Esophagus muscularis mucosa (tissue), 4 donors: ENCODE measurements around the gene PDXP. TPM values are rescaled to one million over a fixed set of nuclear protein-coding genes. Genes with fewer than 3 reads are reported as not detected.

Source experiments
- DNase-seq: peaks from one replicate; pipeline ENCODE4 v3.0.0-alpha.2; 2017; ENCODE audit errors: extremely low spot score
- H3K27ac ChIP-seq, 4 donors: fragments of 200-600 bp; sonication (generic); replicated peaks in 1 of 4; 1 replicate in 3 of 4; 2 replicates in 1 of 4; pipeline ENCODE4 v1.5.1; 2016 to 2019; ENCODE audit warnings: mild to moderate bottlenecking in 1 of 4
- H3K27me3 ChIP-seq, 4 donors: fragments of 200-600 bp; sonication (generic); one replicate each; pipeline versions ENCODE4 v1.5.1 to v1.6.0; 2016 to 2019
- H3K36me3 ChIP-seq, 4 donors: fragments of 200-600 bp; sonication (generic); one replicate each; pipeline ENCODE4 v1.5.1; 2016 to 2019
- H3K4me1 ChIP-seq, 4 donors: fragments of 200-600 bp; sonication (generic); one replicate each; pipeline ENCODE4 v1.5.1; 2016 to 2019
- H3K4me3 ChIP-seq, 4 donors: fragments of 200-600 bp; sonication (generic); 1 replicate in 2 of 4; 2 replicates in 2 of 4; pipeline ENCODE4 v1.5.1; 2016 to 2019; ENCODE audit warnings: mild to moderate bottlenecking in 4 of 4, moderate library complexity in 1 of 4
- H3K9me3 ChIP-seq, 4 donors: fragments of 200-600 bp; sonication (generic); 1 replicate in 3 of 4; 2 replicates in 1 of 4; pipeline ENCODE4 v1.5.1; 2016 to 2019
- CTCF ChIP-seq, 3 experiments: fragments of 200-600 bp in 2 of 3; fragments of 450-650 bp in 1 of 3; sonication (generic) in 2 of 3; IDR thresholded peaks; one replicate each; pipeline ENCODE4 v1.5.1; 2017 to 2019; ENCODE audit warnings: antibody characterized with exemption in 3 of 3, mild to moderate bottlenecking in 2 of 3, moderate library complexity in 1 of 3
- EP300 ChIP-seq: sonication (generic); formaldehyde crosslinking; IDR thresholded peaks from one replicate; pipeline ENCODE4 v1.6.1; 2017; ENCODE audit warnings: antibody characterized with exemption
- POLR2A ChIP-seq: fragments of 450-650 bp; IDR thresholded peaks from one replicate; pipeline ENCODE4 v1.6.1; 2017; ENCODE audit warnings: antibody characterized with exemption, moderate library complexity, mild to moderate bottlenecking, low read depth
- POLR2AphosphoS5 ChIP-seq, 2 donors: sonication (generic); formaldehyde crosslinking; IDR thresholded peaks; one replicate each; pipeline ENCODE4 v1.6.1; 2017; ENCODE audit warnings: antibody characterized with exemption in 2 of 2
- WGBS: methylation state at CpG from one replicate; pipeline ENCODE4 v1.1.5; 2018; 5-methylcytosine and 5-hydroxymethylcytosine counted together
- intact Hi-C: fragments of 100-400 bp; cut with DNase I; formaldehyde crosslinking; loops from one replicate; pipeline ENCODE4 v1.15.1; 2023
- total RNA-seq, 4 donors: library from RNA; depleted of rRNA; stranded (reverse); fragments of >200 nt; gene quantifications; one replicate each; pipeline versions ENCODE4 v1.1.0 to v1.2.1, GENCODE V29; 2016

PDXP gene
- total RNA-seq, 4 donors from 2014 or later: 7.3 to 28.3 (median 17.4) TPM

DNA sequence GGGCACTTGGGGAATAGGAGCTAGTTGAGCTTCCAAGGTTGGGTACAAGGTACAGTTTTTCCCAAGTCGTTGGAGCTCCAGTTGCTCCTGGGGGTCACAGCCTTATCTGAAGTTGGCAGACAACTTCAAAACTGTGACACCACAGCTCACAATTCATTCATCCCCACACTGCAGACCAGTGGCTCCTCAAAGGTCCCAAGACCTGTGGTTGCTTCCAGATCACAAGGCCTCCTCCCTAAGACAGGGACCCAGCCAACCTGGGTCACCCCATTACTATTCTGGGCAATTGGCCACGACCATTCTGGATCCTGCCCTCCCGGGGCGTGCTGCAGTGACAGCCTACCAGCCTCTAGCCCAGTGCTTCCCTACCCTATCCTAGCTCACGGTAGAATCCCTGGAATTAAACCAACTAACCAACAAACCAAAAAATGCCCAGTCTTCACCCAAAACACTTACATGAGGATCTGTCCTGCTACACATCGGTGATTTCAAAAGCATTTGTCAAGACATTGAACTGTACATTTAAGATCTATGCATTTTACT is 862 bp upstream of the PDXP start:
- H3K9me3 ChIP-seq: no peaks in the 10 kb centered on the region
- WGBS: 18% methylated on average over 4 of the region's 6 CpGs
- no peaks in the 10 kb centered on the region for H3K27me3 ChIP-seq
- intact Hi-C loops: no loop called here
- DNase-seq: no peak
- peak overlapping the region; percentile 78 to 87 (median 83) for H3K27ac ChIP-seq
- TF ChIP-seq POLR2AphosphoS5 (IDR thresholded peaks at IDR 0.05) (no peak), CTCF (IDR thresholded peaks at IDR 0.05) (no peak), EP300 (no peak), POLR2A (no peak)
- peak overlapping the region; percentile 67 to 92 (median 73) for H3K4me3 ChIP-seq
- H3K36me3 ChIP-seq: peaks cover 0 to 8% (median 1%) of the 10 kb centered on the region in 4 donors
- H3K4me1 ChIP-seq: peaks cover 36 to 47% (median 44%) of the 10 kb centered on the region in 4 donors

DNA sequence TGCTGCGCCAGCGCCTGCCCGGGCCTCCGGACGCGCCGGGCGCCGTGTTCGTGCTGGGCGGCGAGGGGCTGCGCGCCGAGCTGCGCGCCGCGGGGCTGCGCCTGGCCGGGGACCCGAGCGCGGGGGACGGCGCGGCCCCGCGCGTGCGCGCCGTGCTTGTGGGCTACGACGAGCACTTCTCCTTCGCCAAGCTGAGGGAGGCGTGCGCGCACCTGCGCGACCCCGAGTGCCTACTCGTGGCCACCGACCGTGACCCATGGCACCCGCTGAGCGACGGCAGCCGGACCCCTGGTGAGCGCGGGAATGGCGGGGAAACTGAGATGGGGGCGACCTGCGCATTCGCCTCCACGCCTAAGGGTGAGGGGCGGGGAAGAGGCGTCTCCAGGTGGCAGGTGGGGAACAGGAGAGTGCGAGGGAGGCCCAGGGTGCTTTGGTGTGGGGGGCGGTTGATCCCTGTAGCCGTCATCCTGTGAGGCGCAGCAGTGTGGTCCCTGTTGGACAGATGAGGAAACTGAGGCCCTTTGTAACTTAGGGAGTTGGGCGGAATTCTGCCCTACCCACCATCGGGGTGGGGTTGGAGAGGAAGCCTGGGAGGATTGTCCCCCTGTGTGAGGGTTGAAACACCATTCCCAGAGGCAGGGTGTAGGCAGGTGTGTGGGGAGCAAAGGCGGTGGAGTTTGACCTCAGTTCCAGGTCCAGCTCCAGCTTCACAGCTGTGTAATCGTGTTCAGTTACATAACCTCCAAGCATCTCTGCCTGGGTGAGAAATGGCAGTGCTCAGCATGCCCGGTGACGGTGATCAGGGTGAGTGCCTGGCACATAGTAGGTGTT is 758 bp downstream of the PDXP start:
- no peak for DNase-seq
- H3K27me3 ChIP-seq: no peaks in the 10 kb centered on the region
- H3K4me3 ChIP-seq: peak overlapping the region; percentile 67 to 92 (median 73)
- 6% methylated on average over 40 of the region's 68 CpGs for WGBS
- H3K36me3 ChIP-seq: no peaks in the 10 kb centered on the region
- intact Hi-C loops: no loop called here
- H3K4me1 ChIP-seq: peaks cover 36 to 59% (median 55%) of the 10 kb centered on the region in 4 donors
- no peak for TF ChIP-seq POLR2A
- no peak for TF ChIP-seq POLR2AphosphoS5 (IDR thresholded peaks at IDR 0.05)
- no peak for TF ChIP-seq CTCF (IDR thresholded peaks at IDR 0.05)
- TF ChIP-seq EP300: no peak
- no peaks in the 10 kb centered on the region for H3K9me3 ChIP-seq
- peak overlapping the region; percentile 78 to 87 (median 83) for H3K27ac ChIP-seq

DNA sequence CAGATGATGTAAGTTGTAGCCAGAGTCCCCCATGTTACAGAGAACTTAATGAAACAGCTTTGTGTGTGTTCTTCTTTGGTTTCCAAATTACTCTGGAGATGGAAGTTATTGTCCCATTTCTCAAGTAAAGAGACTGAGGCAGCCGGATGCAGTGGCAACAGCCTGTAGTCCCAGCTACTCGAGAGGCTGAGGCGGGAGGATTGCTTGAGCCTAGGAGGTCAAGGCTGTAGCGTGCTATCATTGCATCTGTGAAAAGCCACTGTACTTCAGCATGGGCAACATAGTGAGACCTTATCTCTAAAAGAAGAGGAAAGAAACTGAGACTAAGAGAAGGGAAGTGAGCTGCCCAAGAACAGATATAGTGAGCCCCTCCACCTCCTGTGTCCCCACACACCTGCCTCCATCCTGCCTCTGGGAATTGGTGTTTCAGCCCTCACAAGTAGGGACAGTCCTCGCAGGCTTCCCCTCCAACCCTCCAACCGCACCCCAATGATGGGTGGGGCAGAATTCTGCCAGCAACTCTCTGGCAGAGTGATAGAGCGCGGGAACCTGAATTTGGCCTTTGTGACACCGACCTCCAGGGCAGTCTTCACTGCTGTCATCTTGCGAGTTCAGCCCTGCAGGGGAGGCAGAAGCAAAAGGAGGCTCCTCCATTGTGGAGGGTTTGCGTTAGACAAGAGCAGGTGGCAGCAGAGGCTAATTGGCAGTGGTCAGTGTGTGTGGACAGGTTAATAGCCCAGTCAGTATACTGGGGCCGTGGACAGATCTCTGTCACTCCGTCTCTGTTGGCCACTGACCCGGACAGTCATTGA is 1.6 kb downstream of the PDXP start:
- no peaks in the 10 kb centered on the region for H3K27me3 ChIP-seq
- WGBS: 86% methylated on average over 14 of the region's 14 CpGs
- no peaks in the 10 kb centered on the region for H3K9me3 ChIP-seq
- intact Hi-C loops: no loop called here
- no peaks in the 10 kb centered on the region for H3K36me3 ChIP-seq
- peaks cover 36 to 67% (median 58%) of the 10 kb centered on the region in 4 donors for H3K4me1 ChIP-seq
- TF ChIP-seq CTCF (IDR thresholded peaks at IDR 0.05) (no peak), POLR2AphosphoS5 (IDR thresholded peaks at IDR 0.05) (no peak), EP300 (no peak), POLR2A (no peak)
- H3K4me3 ChIP-seq: peak overlapping the region; percentile 67 to 92 (median 73)
- DNase-seq: no peak
- peak overlapping the region; percentile 77 to 87 (median 80) for H3K27ac ChIP-seq

- peak overlapping the region in 1 of 4 donors; percentile 6 for H3K4me3 ChIP-seq
- peaks cover 36 to 67% (median 61%) of the 10 kb centered on the region in 4 donors for H3K4me1 ChIP-seq
- WGBS: 72% methylated on average over 2 of the region's 2 CpGs
- no peaks in the 10 kb centered on the region for H3K27me3 ChIP-seq
- TF ChIP-seq POLR2A (no peak), EP300 (no peak), CTCF (IDR thresholded peaks at IDR 0.05) (no peak), POLR2AphosphoS5 (IDR thresholded peaks at IDR 0.05) (no peak)
- intact Hi-C loops: no loop called here
- peaks cover 0 to 5% (median 4%) of the 10 kb centered on the region in 4 donors for H3K36me3 ChIP-seq
- H3K9me3 ChIP-seq: no peaks in the 10 kb centered on the region
- DNase-seq: no peak
- peak overlapping the region; percentile 77 to 87 (median 80) for H3K27ac ChIP-seq
Measured at GRCh38 chr22:37660709-37661045, 2.2 kb downstream of the PDXP start.
